Liver (tissue), 9 donors: ENCODE results near the gene CDCA5. TPM values are rescaled to one million over a fixed set of nuclear protein-coding genes. Genes with fewer than 3 reads are reported as not detected.
A peak's percentile ranks its signal among the peaks of the same experiment; 100 is the strongest.

Source experiments
- DNase-seq: peaks from one replicate; pipeline ENCODE4 v3.0.0-alpha.2; 2017; ENCODE audit warnings: low spot score
- H3K27ac ChIP-seq, 2 donors: one replicate each; pipeline ENCODE4 v1.7.0; 2013; ENCODE audit warnings: inconsistent platforms in 2 of 2, low read length in 2 of 2, control low read depth in 1 of 2, low read depth in 1 of 2, mild to moderate bottlenecking in 1 of 2
- H3K27me3 ChIP-seq, 4 donors: one replicate each; pipeline versions ENCODE4 v1.6.1 to v1.7.0; 2013; ENCODE audit warnings: low read length in 3 of 4, inconsistent platforms in 1 of 4, mild to moderate bottlenecking in 1 of 4, moderate library complexity in 1 of 4; ENCODE audit not compliant: control insufficient read depth in 4 of 4, insufficient read depth in 4 of 4
- H3K36me3 ChIP-seq, 4 donors: one replicate each; pipeline versions ENCODE4 v1.6.1 to v1.7.0; 2013; ENCODE audit warnings: low read length in 3 of 4, mild to moderate bottlenecking in 3 of 4, low read depth in 1 of 4, moderate library complexity in 1 of 4; ENCODE audit not compliant: control insufficient read depth in 4 of 4, insufficient read depth in 3 of 4
- H3K4me1 ChIP-seq, 4 donors: one replicate each; pipeline versions ENCODE4 v1.6.1 to v1.7.0; 2013; ENCODE audit warnings: low read length in 3 of 4, mild to moderate bottlenecking in 3 of 4, moderate library complexity in 1 of 4; ENCODE audit not compliant: control insufficient read depth in 4 of 4, insufficient read depth in 4 of 4
- H3K4me3 ChIP-seq, 3 donors: one replicate each; pipeline versions ENCODE4 v1.6.1 to v1.7.0; 2013; ENCODE audit warnings: low read length in 3 of 3, control low read depth in 1 of 3, low read depth in 1 of 3, mild to moderate bottlenecking in 1 of 3
- H3K9ac ChIP-seq, 2 donors: one replicate each; pipeline ENCODE4 v1.7.0; 2013; ENCODE audit warnings: low read length in 2 of 2, mild to moderate bottlenecking in 2 of 2, moderate library complexity in 2 of 2, control low read depth in 1 of 2, low read depth in 1 of 2
- H3K9me3 ChIP-seq, 4 donors: one replicate each; pipeline versions ENCODE4 v1.6.1 to v1.7.0; 2013; ENCODE audit warnings: low read length in 3 of 4; ENCODE audit not compliant: control insufficient read depth in 4 of 4
- EGR1 ChIP-seq, 2 donors: IDR thresholded peaks; 2 replicates each; pipeline ENCODE4 v1.6.1; 2016 to 2018; ENCODE audit warnings: antibody characterized with exemption in 2 of 2, low read depth in 2 of 2
- FOXA1 ChIP-seq: IDR thresholded peaks from 2 replicates; pipeline ENCODE4 v1.6.1; 2016; ENCODE audit warnings: antibody characterized with exemption
- FOXA2 ChIP-seq: IDR thresholded peaks from 2 replicates; pipeline ENCODE4 v1.6.1; 2016; ENCODE audit warnings: antibody characterized with exemption
- GABPA ChIP-seq, 2 donors: IDR thresholded peaks in 1 of 2; conservative IDR thresholded peaks in 1 of 2; 2 replicates each; pipeline ENCODE4 v1.6.1; 2016; ENCODE audit warnings: antibody characterized with exemption in 2 of 2, mild to moderate bottlenecking in 1 of 2, moderate library complexity in 1 of 2
- HNF4A ChIP-seq, 2 donors: conservative IDR thresholded peaks; 2 replicates each; pipeline ENCODE4 v1.6.1; 2016; ENCODE audit warnings: antibody characterized with exemption in 2 of 2, mild to moderate bottlenecking in 2 of 2
- HNF4G ChIP-seq: IDR thresholded peaks from 2 replicates; pipeline ENCODE4 v1.6.1; 2016; ENCODE audit warnings: antibody characterized with exemption
- JUND ChIP-seq, 2 donors: IDR thresholded peaks; 2 replicates each; pipeline ENCODE4 v1.6.1; 2016; ENCODE audit warnings: antibody characterized with exemption in 2 of 2
- NR2F2 ChIP-seq: IDR thresholded peaks from 2 replicates; pipeline ENCODE4 v1.6.1; 2016; ENCODE audit warnings: antibody characterized with exemption
- RAD21 ChIP-seq, 2 donors: IDR thresholded peaks; 2 replicates each; pipeline ENCODE4 v1.6.1; 2016; ENCODE audit warnings: antibody characterized with exemption in 2 of 2, mild to moderate bottlenecking in 2 of 2
- RXRA ChIP-seq, 2 donors: IDR thresholded peaks; 2 replicates each; pipeline ENCODE4 v1.6.1; 2017 to 2018; ENCODE audit warnings: antibody characterized with exemption in 2 of 2, mild to moderate bottlenecking in 1 of 2
- SP1 ChIP-seq: IDR thresholded peaks from 2 replicates; pipeline ENCODE4 v1.6.1; 2018; ENCODE audit warnings: antibody characterized with exemption, mild to moderate bottlenecking
- TAF1 ChIP-seq: conservative IDR thresholded peaks from 2 replicates; pipeline ENCODE4 v1.6.1; 2016; ENCODE audit warnings: antibody characterized with exemption, mild to moderate bottlenecking
- YY1 ChIP-seq: IDR thresholded peaks from 2 replicates; pipeline ENCODE4 v1.6.1; 2016; ENCODE audit warnings: antibody characterized with exemption, mild to moderate bottlenecking
- WGBS: extraction: QIAGEN DNeasy Blood & Tissue Kit; methylation state at CpG from one replicate; pipeline ENCODE4 v1.1.7; 2013; 5-methylcytosine and 5-hydroxymethylcytosine counted together
- polyA plus RNA-seq, 2 donors: library from polyadenylated mRNA; stranded (reverse) in 1 of 2; unstranded in 1 of 2; fragments of 200-250 nt in 1 of 2; fragments of >200 nt in 1 of 2; fragmentation: Nextera tagmentation in 1 of 2; extraction: Ambion mirVana in 1 of 2; gene quantifications; one replicate each; pipeline versions ENCODE4 v1.2.1 to v1.2.3, GENCODE V29; 2013 to 2015
- total RNA-seq, 2 donors: library from RNA; depleted of rRNA; stranded (reverse); fragments of >200 nt; gene quantifications; one replicate each; pipeline ENCODE4 v1.2.3, GENCODE V29; 2014
- TF ChIP-seq, protein P1 (sequence below): IDR thresholded peaks from 2 replicates; pipeline ENCODE4 v1.6.1; 2016; ENCODE audit warnings: antibody characterized with exemption
- TF ChIP-seq, protein P2 (sequence below): IDR thresholded peaks from 2 replicates; pipeline ENCODE4 v1.6.1; 2016; ENCODE audit warnings: antibody characterized with exemption
- TF ChIP-seq, protein P3 (sequence below): fragments of 150-350 bp; IDR thresholded peaks from 2 replicates; pipeline ENCODE4 v1.5.1; 2017; ENCODE audit warnings: improper control_type of control experiment, low read depth, low read length; ENCODE audit not compliant: missing input control
- TF ChIP-seq, protein P4 (sequence below): IDR thresholded peaks from 2 replicates; pipeline ENCODE4 v1.6.1; 2016; ENCODE audit warnings: antibody characterized with exemption, mild to moderate bottlenecking
- TF ChIP-seq, protein P5 (sequence below): IDR thresholded peaks from 2 replicates; pipeline ENCODE4 v1.6.1; 2016; ENCODE audit warnings: antibody characterized with exemption
- donor health status: healthy.
- donor health status: healthy.
- donor health status: healthy.
- donor health status: healthy.
- donor health status: healthy.

Gene CDCA5
- total and polyA plus RNA-seq, 4 donors: 0.17 to 12.0 (median 1.7) TPM

DNA sequence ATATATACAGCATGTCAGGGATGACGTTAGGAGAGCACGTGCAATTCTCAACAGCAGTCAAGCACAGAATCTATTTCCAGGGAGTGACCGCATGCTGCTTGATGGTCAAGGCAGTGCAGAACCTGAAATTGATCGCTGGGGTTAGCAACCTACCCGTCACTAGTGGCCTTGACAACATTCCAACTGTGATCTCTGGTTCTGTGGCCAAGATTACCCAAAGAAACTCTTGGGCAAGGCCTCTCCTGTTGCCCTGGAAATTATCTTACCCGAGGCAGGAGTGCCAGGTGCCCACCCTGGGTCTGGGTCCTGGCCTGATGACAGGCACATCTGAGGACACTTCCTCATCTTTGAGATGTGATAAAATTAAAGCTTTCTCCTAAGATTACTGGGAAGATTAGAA lies 30.0 kb upstream of the CDCA5 start (continued):
- TF ChIP-seq, protein P1, sequence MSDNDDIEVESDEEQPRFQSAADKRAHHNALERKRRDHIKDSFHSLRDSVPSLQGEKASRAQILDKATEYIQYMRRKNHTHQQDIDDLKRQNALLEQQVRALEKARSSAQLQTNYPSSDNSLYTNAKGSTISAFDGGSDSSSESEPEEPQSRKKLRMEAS: peak; percentile 72
- peak; percentile 25 for TF ChIP-seq FOXA2
- no peak for TF ChIP-seq FOXA1

DNA sequence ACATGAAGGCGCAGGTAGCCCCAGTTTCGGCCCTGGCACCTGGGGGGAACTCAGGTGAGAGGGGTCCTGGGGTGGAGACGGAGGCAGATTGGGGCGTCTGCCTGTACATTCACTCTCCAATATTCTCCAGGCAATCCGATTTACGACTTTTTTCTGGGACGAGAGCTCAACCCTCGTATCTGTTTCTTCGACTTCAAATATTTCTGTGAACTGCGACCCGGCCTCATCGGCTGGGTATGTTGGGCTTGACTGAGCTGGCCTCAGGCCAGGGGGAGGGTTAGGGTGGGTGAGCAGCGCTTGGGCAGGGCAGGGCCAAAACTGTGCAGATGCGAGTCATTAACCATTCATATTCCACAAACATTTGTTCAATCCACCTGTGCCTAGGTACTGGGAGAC lies 29.5 kb upstream of the CDCA5 start:
- H3K4me3 ChIP-seq: peak overlapping the region in 1 of 3 donors; percentile 55
- H3K9ac ChIP-seq: peak overlapping the region in 1 of 2 donors; percentile 46
- peak; percentile 57 for DNase-seq

More for the DNA sequence above, 29.5 kb upstream of the CDCA5 start:
- H3K27me3 ChIP-seq: no peaks in the 10 kb centered on the region
- H3K27ac ChIP-seq: peak overlapping the region; percentile 83 to 87
- TF ChIP-seq FOXA2 (no peak), HNF4A (conservative IDR thresholded peaks at IDR 0.05) (no peak), HNF4G (no peak), TAF1 (no peak), RAD21 (IDR thresholded peaks at IDR 0.05) (no peak), NR2F2 (no peak), FOXA1 (no peak), RXRA (IDR thresholded peaks at IDR 0.05) (no peak), JUND (IDR thresholded peaks at IDR 0.05) (no peak), GABPA (IDR thresholded peaks at IDR 0.05 in 1 of 2, conservative IDR thresholded peaks at IDR 0.05 in 1 of 2) (no peak), EGR1 (IDR thresholded peaks at IDR 0.05; ENCODE audit: low read depth in 2 of 2) (no peak), YY1 (no peak), SP1 (no peak)
- TF ChIP-seq, protein P1: no peak
- TF ChIP-seq, protein P2, sequence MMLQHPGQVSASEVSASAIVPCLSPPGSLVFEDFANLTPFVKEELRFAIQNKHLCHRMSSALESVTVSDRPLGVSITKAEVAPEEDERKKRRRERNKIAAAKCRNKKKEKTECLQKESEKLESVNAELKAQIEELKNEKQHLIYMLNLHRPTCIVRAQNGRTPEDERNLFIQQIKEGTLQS: no peak
- TF ChIP-seq, protein P3, sequence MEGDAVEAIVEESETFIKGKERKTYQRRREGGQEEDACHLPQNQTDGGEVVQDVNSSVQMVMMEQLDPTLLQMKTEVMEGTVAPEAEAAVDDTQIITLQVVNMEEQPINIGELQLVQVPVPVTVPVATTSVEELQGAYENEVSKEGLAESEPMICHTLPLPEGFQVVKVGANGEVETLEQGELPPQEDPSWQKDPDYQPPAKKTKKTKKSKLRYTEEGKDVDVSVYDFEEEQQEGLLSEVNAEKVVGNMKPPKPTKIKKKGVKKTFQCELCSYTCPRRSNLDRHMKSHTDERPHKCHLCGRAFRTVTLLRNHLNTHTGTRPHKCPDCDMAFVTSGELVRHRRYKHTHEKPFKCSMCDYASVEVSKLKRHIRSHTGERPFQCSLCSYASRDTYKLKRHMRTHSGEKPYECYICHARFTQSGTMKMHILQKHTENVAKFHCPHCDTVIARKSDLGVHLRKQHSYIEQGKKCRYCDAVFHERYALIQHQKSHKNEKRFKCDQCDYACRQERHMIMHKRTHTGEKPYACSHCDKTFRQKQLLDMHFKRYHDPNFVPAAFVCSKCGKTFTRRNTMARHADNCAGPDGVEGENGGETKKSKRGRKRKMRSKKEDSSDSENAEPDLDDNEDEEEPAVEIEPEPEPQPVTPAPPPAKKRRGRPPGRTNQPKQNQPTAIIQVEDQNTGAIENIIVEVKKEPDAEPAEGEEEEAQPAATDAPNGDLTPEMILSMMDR: no peak
- TF ChIP-seq, protein P4, sequence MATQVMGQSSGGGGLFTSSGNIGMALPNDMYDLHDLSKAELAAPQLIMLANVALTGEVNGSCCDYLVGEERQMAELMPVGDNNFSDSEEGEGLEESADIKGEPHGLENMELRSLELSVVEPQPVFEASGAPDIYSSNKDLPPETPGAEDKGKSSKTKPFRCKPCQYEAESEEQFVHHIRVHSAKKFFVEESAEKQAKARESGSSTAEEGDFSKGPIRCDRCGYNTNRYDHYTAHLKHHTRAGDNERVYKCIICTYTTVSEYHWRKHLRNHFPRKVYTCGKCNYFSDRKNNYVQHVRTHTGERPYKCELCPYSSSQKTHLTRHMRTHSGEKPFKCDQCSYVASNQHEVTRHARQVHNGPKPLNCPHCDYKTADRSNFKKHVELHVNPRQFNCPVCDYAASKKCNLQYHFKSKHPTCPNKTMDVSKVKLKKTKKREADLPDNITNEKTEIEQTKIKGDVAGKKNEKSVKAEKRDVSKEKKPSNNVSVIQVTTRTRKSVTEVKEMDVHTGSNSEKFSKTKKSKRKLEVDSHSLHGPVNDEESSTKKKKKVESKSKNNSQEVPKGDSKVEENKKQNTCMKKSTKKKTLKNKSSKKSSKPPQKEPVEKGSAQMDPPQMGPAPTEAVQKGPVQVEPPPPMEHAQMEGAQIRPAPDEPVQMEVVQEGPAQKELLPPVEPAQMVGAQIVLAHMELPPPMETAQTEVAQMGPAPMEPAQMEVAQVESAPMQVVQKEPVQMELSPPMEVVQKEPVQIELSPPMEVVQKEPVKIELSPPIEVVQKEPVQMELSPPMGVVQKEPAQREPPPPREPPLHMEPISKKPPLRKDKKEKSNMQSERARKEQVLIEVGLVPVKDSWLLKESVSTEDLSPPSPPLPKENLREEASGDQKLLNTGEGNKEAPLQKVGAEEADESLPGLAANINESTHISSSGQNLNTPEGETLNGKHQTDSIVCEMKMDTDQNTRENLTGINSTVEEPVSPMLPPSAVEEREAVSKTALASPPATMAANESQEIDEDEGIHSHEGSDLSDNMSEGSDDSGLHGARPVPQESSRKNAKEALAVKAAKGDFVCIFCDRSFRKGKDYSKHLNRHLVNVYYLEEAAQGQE: no peak
- TF ChIP-seq, protein P5, sequence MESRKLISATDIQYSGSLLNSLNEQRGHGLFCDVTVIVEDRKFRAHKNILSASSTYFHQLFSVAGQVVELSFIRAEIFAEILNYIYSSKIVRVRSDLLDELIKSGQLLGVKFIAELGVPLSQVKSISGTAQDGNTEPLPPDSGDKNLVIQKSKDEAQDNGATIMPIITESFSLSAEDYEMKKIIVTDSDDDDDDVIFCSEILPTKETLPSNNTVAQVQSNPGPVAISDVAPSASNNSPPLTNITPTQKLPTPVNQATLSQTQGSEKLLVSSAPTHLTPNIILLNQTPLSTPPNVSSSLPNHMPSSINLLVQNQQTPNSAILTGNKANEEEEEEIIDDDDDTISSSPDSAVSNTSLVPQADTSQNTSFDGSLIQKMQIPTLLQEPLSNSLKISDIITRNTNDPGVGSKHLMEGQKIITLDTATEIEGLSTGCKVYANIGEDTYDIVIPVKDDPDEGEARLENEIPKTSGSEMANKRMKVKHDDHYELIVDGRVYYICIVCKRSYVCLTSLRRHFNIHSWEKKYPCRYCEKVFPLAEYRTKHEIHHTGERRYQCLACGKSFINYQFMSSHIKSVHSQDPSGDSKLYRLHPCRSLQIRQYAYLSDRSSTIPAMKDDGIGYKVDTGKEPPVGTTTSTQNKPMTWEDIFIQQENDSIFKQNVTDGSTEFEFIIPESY: no peak
- peaks cover 26 to 69% (median 55%) of the 10 kb centered on the region in 4 donors for H3K4me1 ChIP-seq
- H3K36me3 ChIP-seq: peaks cover 0 to 10% (median 7%) of the 10 kb centered on the region in 4 donors
- no peaks in the 10 kb centered on the region for H3K9me3 ChIP-seq
- 20% methylated on average over 14 of the region's 14 CpGs for WGBS
